Endothelial cell of umbilical vein (primary cell): ENCODE measurements around the gene STK38L. TPM values are rescaled to one million over a fixed set of nuclear protein-coding genes. Genes with fewer than 3 reads are reported as not detected.

Experiments
- BruUV-seq: library from RNA; stranded (reverse); fragments of 400-500 nt; replicated peaks from 2 replicates; lab custom pipeline; 2021; lab: Mats Ljungman, UMichigan
- CTCF ChIA-PET: fragments of 300-600, 350-600 bp; sonication (Branson Sonifier 250); formaldehyde crosslinking; loops from one replicate; lab custom pipeline; 2021; ENCODE audit warnings: antibody characterized with exemption, inconsistent platforms; lab: Charles Lee
- POLR2A ChIA-PET: fragments of 300-600, 350-600 bp; sonication (Branson Sonifier 250); formaldehyde crosslinking; loops from one replicate; lab custom pipeline; 2021; ENCODE audit warnings: antibody characterized with exemption, inconsistent platforms; lab: Charles Lee
- DNase-seq: peaks from one replicate; pipeline ENCODE4 v3.0.0-alpha.2; 2011; ENCODE audit warnings: low read depth, low spot score
- FAIRE-seq: peaks from 2 replicates; lab custom pipeline; 2011; peaks lifted over from hg19 to GRCh38; lab: Jason Lieb, UNC
- H2AFZ ChIP-seq: 2 replicates; pipeline ENCODE4 v1.6.0; 2012; ENCODE audit warnings: low read depth, low read length, control low read depth, inconsistent platforms
- H3K27ac ChIP-seq: 2 replicates; pipeline ENCODE4 v1.5.1; 2011; ENCODE audit warnings: low read depth, mild to moderate bottlenecking, control low read depth, low read length, moderate library complexity; ENCODE audit not compliant: insufficient read depth
- H3K27me3 ChIP-seq, 2 experiments: 2 replicates each; pipeline versions ENCODE4 v1.6.0 to v1.6.1; 2011; ENCODE audit warnings: low read length in 2 of 2, mixed read lengths in 1 of 2; ENCODE audit not compliant: control insufficient read depth in 2 of 2, insufficient read depth in 2 of 2
- H3K36me3 ChIP-seq, 2 experiments: 2 replicates in 1 of 2; 3 replicates in 1 of 2; pipeline ENCODE4 v1.5.1; 2011; ENCODE audit warnings: low read length in 2 of 2, mild to moderate bottlenecking in 1 of 2, moderate library complexity in 1 of 2; ENCODE audit not compliant: control insufficient read depth in 2 of 2, insufficient read depth in 2 of 2; ENCODE audit errors: extremely low read depth in 1 of 2
- H3K4me1 ChIP-seq: 3 replicates; pipeline ENCODE4 v1.5.1; 2011; ENCODE audit warnings: mild to moderate bottlenecking, low read length; ENCODE audit not compliant: control insufficient read depth, insufficient read depth; ENCODE audit errors: extremely low read depth
- H3K4me2 ChIP-seq: 2 replicates; pipeline ENCODE4 v1.6.1; 2011; ENCODE audit warnings: low read length, control low read depth, mixed read lengths; ENCODE audit not compliant: insufficient read depth
- H3K4me3 ChIP-seq, 3 experiments: fragments of 200-600 bp in 1 of 3; sonication (generic), shearing (Covaris generic) in 1 of 3; replicated peaks in 1 of 3; 2 replicates each; pipeline ENCODE4 v1.5.1; 2011 to 2016; ENCODE audit warnings: control low read depth in 3 of 3, low read length in 3 of 3, mild to moderate bottlenecking in 2 of 3, inconsistent platforms in 1 of 3, low read depth in 1 of 3, moderate library complexity in 1 of 3; ENCODE audit not compliant: insufficient read depth in 1 of 3
- H3K79me2 ChIP-seq: 2 replicates; pipeline ENCODE4 v1.6.0; 2012; ENCODE audit warnings: low read length, inconsistent platforms; ENCODE audit not compliant: control insufficient read depth, insufficient read depth
- H3K9ac ChIP-seq: replicated peaks from 2 replicates; pipeline ENCODE3; 2011; ENCODE audit warnings: low read length, control low read depth; ENCODE audit not compliant: insufficient read depth; ENCODE audit errors: extremely low read depth
- H3K9me1 ChIP-seq: replicated peaks from 3 replicates; pipeline ENCODE4 v1.6.0; 2011; ENCODE audit warnings: mild to moderate bottlenecking, low read length; ENCODE audit not compliant: control insufficient read depth, insufficient read depth; ENCODE audit errors: extremely low read depth
- H3K9me3 ChIP-seq: replicated peaks from 2 replicates; pipeline ENCODE4 v1.5.1; 2012; ENCODE audit warnings: low read length, inconsistent platforms; ENCODE audit not compliant: control insufficient read depth, insufficient read depth
- H4K20me1 ChIP-seq: replicated peaks from 2 replicates; pipeline ENCODE3; 2011; ENCODE audit warnings: mild to moderate bottlenecking, low read length; ENCODE audit not compliant: control insufficient read depth, insufficient read depth; ENCODE audit errors: extremely low read depth
- EZH2 ChIP-seq: IDR thresholded peaks from 2 replicates; pipeline ENCODE4 v1.6.1; 2012; ENCODE audit warnings: borderline replicate concordance, low read depth, mild to moderate bottlenecking, moderate library complexity, low read length, inconsistent platforms; ENCODE audit not compliant: severe bottlenecking
- FOS ChIP-seq: IDR thresholded peaks from 2 replicates; pipeline ENCODE4 v1.6.1; 2011; ENCODE audit warnings: mild to moderate bottlenecking, low read length, moderate library complexity, borderline replicate concordance; ENCODE audit not compliant: insufficient read depth
- GATA2 ChIP-seq: IDR thresholded peaks from 2 replicates; pipeline ENCODE4 v1.7.0; 2011; ENCODE audit warnings: low read depth, mild to moderate bottlenecking, moderate library complexity, mixed read lengths, low read length; ENCODE audit not compliant: insufficient read length, insufficient read depth
- JUN ChIP-seq: IDR thresholded peaks from 2 replicates; pipeline ENCODE4 v1.6.1; 2011; ENCODE audit warnings: borderline replicate concordance, low read depth; ENCODE audit not compliant: insufficient read length, insufficient read depth
- MAX ChIP-seq: IDR thresholded peaks from 2 replicates; pipeline ENCODE4 v1.6.1; 2011; ENCODE audit not compliant: insufficient read depth, insufficient read length
- MYC ChIP-seq: IDR thresholded peaks from one replicate; pipeline ENCODE4 v1.6.1; 2011; ENCODE audit warnings: mild to moderate bottlenecking, low read depth, low read length
- POLR2A ChIP-seq: IDR thresholded peaks from 2 replicates; pipeline ENCODE4 v1.6.1; 2012; ENCODE audit warnings: low read depth, mild to moderate bottlenecking, control low read depth, low read length
- POLR2AphosphoS5 ChIP-seq: IDR thresholded peaks from 2 replicates; pipeline ENCODE4 v1.6.1; 2012; ENCODE audit warnings: low read depth, mild to moderate bottlenecking, control low read depth, low read length, moderate library complexity; ENCODE audit not compliant: insufficient read depth
- dilution Hi-C: fragments of 300-500 bp; cut with MboI; formaldehyde crosslinking; loops from one replicate; pipeline ENCODE4 v1.15.0; 2019; ENCODE audit warnings: low sequenced_read_pairs; ENCODE audit not compliant: extremely low pct_ligation_motif_present
- intact Hi-C: fragments of 100-400 bp; cut with micrococcal nuclease; formaldehyde crosslinking; loops from one replicate; pipeline ENCODE4 v1.10.0; 2022
- polyA plus RNA-seq, 4 experiments: library from polyadenylated mRNA; depleted of rRNA in 3 of 4; stranded (reverse) in 3 of 4; unstranded in 1 of 4; fragments of >200 nt; gene quantifications; 2 replicates each; pipeline versions ENCODE4 v1.2.1 to v1.2.3, GENCODE V29; 2011 to 2012; ENCODE audit warnings: missing spikeins in 1 of 4
- total RNA-seq: library from RNA; stranded (reverse); gene quantifications from 2 replicates; pipeline ENCODE4 v1.2.3, GENCODE V29; 2021
- TF ChIP-seq, protein P1 (sequence below), 2 donors: IDR thresholded peaks; 1 replicate in 1 of 2; 2 replicates in 1 of 2; pipeline ENCODE4 v1.5.1; 2011; ENCODE audit warnings: low read length in 2 of 2, mild to moderate bottlenecking in 2 of 2, moderate library complexity in 2 of 2, control low read depth in 1 of 2, inconsistent platforms in 1 of 2, low read depth in 1 of 2; ENCODE audit not compliant: insufficient read depth in 1 of 2; ENCODE audit errors: extremely low read depth in 1 of 2

Gene STK38L
- total and polyA plus RNA-seq, 2 donors (not counting 3 experiments of a cell fraction or from before 2014, with no cell fraction given) = 14.7 to 58.4 TPM

- no peaks in the 10 kb centered on the region for H3K27me3 ChIP-seq
- H3K36me3 ChIP-seq = no peaks in the 10 kb centered on the region
- DNase-seq (no peak), FAIRE-seq (no peak)
- no peak overlapping the region for H3K9ac ChIP-seq
- no peak overlapping the region for H3K4me2 ChIP-seq
- ChIA-PET POLR2A (no interaction called here), CTCF (interaction anchor here (1.1 kb wide), 1 partner anchor 19 kb away, joined by 3 read pairs; no protein-coding TSS in a partner anchor)
- H3K9me1 ChIP-seq = no peaks in the 10 kb centered on the region
- H4K20me1 ChIP-seq = no peaks in the 10 kb centered on the region
- no TSS peak for BruUV-seq
- dilution Hi-C loops (no loop called here), intact Hi-C loops (no loop called here)
- no peak overlapping the region for H3K4me3 ChIP-seq
- H3K27ac ChIP-seq = no peak overlapping the region
- peaks cover 85% of the 10 kb centered on the region for H3K79me2 ChIP-seq
- no peak overlapping the region for H2AFZ ChIP-seq
- H3K4me1 ChIP-seq = peaks cover 9% of the 10 kb centered on the region
- TF ChIP-seq FOS (no peak), POLR2A (no peak), MAX (no peak), MYC (no peak), EZH2 (no peak), POLR2AphosphoS5 (no peak), GATA2 (no peak), JUN (no peak)
- TF ChIP-seq, protein P1, sequence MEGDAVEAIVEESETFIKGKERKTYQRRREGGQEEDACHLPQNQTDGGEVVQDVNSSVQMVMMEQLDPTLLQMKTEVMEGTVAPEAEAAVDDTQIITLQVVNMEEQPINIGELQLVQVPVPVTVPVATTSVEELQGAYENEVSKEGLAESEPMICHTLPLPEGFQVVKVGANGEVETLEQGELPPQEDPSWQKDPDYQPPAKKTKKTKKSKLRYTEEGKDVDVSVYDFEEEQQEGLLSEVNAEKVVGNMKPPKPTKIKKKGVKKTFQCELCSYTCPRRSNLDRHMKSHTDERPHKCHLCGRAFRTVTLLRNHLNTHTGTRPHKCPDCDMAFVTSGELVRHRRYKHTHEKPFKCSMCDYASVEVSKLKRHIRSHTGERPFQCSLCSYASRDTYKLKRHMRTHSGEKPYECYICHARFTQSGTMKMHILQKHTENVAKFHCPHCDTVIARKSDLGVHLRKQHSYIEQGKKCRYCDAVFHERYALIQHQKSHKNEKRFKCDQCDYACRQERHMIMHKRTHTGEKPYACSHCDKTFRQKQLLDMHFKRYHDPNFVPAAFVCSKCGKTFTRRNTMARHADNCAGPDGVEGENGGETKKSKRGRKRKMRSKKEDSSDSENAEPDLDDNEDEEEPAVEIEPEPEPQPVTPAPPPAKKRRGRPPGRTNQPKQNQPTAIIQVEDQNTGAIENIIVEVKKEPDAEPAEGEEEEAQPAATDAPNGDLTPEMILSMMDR (IDR thresholded peaks at IDR 0.05; ENCODE audit: extremely low read depth in 1 of 2, insufficient read depth in 1 of 2, low read depth in 1 of 2, low read length in 2 of 2) = no peak
- H3K9me3 ChIP-seq = no peaks in the 10 kb centered on the region
Observed at GRCh38 chr12:27337376-27337775, 93.3 kb downstream of the STK38L start.
